ENCODE data around the gene SKA3.
"Not testable (repeated sequence)": the region's sequence is repeated elsewhere in the genome, so short reads cannot be mapped to it uniquely, and the experiment has no call there.

SKA3 gene

DNA sequence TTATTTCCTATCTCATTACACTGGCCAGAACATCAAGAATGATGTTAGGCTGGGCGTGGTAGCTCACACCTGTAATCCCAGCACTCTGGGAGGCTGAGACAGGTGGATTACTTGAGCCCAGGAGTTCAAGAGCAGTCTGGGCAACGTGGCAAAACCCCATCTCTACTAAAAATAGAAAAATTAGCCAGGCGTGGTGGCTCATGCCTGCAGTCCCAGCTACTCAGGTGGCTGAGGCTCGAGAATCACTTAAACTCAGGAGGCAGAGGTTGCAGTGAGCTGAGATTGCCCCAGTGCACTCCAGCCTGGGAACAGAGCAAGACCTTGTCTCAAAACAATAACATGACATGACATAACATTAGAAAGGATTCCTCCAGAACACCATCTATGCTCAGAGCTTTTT, 10.7 kb downstream of the SKA3 start:
- not testable (repeated sequence) for DNase-seq

DNA sequence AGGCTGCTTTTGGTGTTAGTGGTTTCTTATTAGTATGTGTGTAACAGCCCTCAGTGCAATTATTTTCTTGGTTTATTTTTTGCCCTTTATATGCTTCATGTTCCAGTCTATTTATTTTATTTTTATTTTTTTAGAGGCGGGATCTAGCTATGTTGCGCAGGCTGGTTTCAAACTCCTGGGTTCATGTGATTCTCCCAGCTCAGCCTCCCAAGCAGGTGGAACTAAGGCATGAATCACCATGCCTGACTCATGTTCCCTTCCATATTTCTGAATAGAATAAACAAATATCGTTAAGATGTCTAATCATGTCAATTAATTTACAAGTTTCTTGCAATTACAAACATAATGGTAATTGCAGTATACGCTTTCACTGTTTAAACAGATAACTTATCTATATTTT, 11.7 kb downstream of the SKA3 start:
- DNase-seq: no peak

DNA sequence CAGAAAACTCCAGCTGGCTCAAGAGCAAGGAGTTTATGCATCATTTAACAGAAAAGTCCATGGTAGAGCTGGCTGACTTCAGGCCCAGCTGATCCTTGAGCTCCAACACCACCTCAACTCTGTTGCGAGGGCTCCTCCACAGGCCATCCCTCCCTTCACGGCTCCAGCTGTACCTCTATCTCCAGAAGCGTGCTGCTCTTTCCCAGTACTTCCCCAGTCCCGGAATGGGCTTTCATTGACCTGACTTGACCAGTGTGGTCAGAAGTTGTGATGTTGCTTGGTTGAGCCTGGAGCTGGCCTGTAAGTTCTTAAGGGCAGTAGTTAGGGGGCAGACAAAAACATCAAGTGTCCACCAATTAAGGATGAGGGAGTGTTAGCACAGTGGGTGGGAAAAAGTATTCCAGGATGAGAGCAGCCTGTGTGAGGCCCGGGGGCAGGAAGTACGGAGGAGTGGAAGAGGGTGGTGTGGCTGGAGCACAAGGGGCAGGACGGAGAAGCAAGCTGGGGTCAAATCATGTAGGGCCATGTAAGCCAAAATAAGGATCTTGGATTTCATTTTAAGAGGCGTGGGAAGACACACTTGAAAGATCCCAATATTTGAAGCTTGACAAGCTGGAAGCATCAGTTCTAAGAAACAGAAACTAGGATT, 24.0 kb downstream of the SKA3 start:
- no peak for DNase-seq

DNA sequence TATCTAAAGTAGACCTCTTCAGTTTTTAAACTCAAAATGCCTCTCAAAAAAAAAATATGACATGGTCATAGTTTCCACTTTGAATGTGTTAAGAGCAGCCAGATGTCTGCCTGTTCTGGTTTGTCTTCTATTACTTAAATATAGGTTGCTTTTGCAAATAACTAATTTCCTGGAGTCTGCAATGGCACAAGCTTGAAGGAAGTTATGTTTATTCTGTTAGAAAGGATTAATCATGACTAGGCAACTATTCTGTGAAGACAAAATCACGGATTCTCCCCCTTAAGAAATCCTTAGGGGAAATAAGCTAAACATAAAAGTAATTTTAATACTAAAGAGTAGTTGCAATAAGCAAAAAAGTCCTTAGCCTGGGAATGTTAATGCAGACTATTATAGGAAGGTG, 26.3 kb downstream of the SKA3 start:
- no peak for DNase-seq

DNA sequence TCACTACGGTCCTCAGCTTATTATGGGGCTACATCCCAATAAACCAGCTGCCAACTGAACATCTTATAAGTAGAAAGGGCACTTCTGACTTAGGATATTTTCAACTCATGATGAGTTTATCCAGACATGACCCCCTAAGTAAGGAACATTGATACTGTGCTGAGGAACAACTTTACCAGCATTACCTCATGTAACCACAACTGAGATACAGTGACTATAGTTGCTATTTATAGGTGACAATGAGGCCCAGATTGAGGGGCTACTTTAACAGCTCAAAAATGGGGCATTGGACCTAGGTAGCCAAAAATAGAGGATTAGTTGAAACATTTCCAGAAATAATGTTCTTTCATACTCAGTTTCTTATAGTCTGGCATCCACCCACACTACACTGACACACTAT, 26.8 kb downstream of the SKA3 start:
- DNase-seq: no peak

DNA sequence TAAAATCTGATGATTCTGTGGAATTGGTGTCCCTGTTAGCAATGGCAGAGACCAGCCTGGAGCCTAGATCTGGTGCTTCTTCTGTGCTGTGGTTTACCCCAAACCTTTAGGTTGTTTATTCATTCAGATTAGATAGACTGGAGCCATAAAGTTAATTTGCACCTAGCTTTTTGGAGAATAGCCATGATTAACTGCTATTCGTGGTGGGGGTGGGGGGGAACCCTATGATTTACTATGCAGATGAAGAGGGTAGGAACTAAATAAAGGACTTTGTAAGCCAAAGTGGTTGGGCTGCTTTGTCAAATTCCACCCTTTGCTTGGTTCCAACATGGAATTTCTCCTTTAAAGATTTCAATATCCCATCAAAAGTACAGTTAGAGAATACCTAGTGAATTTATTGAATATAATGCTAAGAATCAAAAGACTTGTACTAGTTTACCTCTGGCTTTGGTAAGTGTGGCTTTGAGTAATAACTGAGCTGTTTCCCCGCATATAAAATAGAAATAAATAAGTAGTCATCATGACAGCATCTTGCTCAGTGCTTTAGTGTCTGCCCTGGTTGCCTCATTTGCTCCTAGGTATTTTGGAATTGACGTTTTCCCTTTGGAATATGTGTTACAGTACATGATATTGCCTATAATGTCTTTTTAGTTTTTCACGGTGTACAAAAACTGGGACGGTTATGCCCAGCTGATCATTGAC, 27.6 kb downstream of the SKA3 start:
- no peak for DNase-seq

DNA sequence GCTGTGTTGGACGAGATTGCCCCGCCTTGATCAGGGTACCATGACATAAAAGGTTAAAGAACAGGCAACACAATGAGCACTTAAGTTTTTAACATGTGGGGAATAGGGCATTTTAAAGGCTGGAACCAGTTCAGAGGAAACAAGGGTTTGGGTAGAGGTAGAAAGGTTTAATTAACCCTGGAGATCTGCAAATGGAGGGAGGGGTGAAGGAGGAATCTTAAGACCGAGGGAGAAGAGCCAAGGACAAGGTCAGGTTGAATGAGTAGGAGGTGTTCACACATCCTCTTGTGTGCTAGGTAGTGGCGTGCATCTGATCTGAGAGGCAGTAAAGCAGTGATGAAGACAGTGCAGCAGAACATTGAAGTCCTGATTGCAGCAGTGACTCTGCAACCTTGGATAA, 28.5 kb downstream of the SKA3 start:
- DNase-seq: no peak

DNA sequence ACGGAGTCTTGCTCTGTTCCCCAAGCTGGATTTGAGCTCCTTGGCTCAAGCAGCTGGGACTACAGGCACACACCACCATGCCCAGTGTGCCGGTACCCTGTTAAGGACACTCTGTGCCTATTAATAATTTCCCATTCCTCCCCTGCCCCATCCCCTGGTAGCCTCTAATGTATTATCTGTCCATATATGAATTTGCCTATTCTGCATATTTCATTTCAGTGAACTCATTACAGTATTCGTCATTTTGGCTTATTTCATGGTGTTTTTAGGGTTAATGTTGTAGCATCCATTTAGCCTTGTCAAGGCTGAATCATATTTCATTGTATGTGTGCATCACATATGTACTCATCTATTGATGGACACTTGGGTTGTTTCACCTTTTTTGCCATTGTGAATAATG, 33.6 kb downstream of the SKA3 start:
- DNase-seq: no peak

DNA sequence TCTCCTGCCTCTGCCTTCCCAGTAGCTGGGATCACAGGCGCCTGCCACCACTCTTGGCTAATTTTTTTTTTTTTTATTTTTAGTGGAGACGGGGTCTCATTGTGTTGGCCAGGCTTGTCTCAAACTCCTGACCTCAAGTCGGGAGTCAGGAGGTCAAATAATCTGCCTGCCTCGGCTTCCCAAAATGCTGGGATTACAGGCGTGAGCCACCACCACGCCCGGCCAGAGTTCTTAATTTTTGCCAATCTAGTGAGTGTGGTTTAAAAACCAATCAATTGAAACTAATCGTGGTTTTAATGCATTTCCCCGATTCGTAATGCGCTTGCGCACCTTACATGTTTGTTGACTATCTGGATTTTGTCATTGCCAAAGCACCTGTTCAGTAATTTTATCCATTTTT, 37.0 kb downstream of the SKA3 start:
- DNase-seq: peak; percentile 28

DNA sequence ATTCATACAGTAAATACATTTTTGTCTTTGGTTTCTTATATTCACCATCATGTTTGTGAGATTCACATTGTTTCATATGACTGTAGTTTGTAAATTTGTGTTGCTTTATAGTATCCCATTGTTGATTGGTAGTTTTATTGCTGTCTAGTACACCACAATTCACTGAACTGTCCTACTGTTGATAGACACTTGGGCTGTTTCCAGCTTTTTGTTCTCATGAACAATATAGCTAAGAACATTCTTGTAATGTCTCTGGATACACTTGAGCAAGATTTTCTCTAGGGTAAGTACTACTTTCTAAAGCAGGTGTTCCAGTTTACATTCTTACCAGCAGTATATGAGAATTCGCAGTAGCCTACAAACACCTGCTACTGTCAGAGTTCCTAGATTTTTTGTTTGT, 37.8 kb downstream of the SKA3 start:
- DNase-seq: no peak

DNA sequence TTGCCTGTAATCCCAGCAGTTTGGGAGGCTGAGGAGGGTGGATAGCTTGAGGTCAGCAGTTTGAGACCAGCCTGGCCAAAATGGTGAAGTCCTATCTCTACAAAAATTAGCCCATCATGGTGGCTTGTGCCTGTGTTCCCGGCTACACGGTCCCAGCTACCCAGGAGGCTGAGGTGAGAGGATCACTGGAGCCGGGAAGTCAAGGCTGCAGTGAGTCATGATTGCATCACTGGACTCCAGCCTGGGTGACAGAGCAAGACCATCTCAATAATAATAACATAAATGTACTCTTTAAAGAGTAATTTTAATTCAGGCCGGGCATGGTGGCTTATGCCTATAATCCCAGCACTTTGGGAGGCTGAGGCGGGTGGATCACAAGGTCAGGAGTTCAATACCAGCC, 38.7 kb downstream of the SKA3 start:
- DNase-seq: no peak

DNA sequence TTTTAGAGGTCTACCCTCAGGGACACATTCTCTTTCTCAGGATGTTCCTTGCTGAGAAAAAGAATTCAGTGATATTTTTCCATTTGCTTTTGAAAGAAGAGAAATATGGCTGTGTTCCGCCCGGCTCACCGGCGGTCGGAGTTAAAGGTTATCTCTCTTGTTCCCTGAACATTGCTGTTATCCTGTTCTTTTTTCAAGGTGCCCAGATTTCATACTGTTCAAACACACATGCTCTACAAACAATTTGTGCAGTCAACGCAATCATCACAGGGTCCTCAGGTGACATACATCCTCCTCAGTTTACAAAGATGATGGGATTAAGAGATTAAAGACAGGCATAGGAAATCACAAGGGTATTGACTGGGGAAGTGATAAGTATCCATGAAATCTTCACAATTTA, 40.5 kb downstream of the SKA3 start:
- not testable (repeated sequence) for DNase-seq

DNA sequence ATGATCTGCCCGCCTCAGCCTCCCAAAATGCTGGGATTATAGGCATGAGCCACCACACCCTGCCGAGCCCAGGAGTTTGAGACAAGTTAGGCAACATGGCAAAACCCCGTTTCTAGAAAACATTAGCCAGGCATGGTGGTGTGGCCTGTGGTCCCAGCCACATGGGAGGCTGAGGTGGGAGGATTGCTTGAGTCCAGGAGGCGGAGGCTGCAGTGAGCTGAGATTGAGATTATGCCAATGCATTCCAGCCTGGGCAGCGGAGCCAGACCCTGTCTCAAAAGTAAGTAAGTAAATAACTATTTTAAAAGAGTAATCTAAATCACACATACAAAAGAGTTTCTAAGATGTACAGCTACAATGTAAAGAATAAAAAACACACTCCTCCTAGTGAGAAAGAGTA, 41.9 kb downstream of the SKA3 start:
- DNase-seq: no peak

DNA sequence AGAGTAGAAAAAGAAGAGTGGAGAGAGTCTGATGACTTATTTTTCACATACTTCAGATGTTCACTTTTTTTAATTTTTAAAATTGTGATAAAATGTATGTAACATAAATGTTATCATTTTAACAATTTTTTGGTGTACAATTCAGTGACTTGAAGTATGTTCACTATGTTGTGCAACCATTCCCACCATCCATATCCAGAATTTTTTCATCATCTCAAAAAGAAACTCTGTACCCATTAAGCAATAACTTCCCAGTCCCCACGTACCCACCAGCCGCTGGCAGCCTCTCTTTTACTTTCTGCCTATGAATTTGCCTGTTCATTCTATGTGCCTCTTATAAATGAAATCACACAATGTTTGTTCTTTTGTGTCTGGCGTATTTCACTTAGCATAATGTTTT, 43.3 kb downstream of the SKA3 start:
- DNase-seq: no peak

DNA sequence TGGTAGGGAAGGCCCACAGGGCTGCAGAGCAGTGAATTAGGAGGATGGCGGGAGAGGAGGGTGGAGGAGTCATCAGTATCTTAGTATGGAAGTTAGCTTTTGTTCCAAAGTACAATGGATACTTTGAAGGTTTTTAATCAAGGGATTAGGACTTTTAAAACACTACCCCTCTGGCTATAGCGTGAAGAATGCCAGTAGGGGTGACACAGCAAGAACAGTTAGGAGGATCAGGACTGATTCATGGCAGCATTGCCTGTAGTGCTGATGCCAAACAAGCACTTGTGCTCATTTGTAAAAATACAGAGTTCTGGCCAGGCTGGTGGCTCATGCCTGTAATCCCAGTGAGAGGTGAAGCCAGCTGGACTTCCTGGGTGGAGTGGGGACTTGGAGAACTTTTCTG, 46.2 kb downstream of the SKA3 start:
- DNase-seq: no peak

DNA sequence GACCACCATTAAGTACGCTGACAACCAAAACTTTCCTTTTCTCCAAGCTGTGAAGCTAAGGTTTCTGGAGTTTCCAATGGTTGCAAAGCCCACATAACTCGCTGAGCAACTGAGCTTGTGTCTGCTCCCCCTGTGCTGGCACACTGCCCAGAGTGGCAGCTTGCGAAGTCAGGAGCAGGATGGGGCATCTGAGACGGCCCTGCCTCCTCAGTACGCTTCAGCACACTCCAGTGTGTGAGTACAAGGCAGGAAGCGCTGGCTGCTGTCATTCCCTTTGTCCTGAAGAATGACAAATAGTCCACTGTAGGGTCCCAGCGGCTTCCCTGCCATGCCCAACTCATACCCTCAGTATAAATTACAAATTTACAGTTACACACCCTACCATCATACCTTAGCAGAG, 51.5 kb downstream of the SKA3 start:
- peak; percentile 51 for DNase-seq

DNA sequence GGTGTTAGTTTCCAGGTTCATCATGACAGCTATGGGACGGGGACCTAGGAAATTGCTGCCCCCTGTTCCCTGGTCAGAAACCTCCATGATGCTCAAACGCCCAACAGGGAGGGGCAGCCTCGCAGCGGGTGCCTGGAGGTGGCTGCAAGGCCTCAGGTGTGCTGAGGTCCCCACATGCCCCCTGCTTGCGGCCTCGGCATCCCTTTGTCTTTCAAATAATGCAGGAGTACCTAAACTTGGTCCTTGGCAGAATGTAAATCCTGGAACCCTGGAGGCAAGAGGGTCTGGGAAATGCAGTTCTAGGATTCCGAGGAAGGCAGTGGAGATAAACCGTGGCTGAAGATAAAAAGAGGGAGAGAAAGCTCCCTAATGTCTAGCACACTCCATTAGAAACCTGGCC, 52.4 kb downstream of the SKA3 start:
- DNase-seq: no peak

DNA sequence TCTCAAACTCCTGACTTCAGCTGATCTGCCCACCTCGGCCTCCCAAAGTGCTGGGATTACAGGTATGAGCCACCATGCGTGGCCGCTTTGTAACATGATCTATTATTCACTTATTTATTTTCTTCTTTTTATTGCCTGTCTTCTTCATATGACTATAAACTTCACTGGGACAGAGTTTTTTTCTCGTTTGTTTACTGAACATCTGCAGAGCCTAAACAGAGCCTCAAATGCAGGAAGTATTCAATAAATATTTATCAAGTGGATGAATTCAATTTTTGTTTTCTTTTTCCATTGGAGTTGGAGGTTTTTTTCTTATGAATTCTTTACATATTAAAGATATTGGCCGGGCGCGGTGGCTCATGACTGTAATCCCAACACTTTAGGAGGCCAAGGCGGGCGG, 54.7 kb downstream of the SKA3 start:
- DNase-seq: no peak

DNA sequence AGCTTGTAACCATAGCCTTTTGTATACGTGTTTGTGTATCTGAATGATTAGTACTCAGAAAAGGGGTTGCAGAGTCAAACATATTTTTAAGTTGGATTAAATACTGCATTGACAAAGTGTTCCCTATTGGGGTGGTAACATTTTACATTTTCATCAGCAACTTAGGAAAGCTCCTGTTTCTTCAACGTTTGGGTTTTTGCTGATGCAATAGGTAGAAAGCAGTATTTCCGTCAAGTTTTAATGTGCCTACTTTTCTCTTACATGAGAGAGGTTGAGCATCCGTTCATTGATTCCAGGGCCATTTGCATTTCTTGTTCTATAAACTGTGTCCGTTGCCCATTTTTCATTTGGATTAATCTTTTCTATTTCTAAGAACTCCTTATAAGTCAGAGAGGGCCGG, 56.2 kb downstream of the SKA3 start:
- DNase-seq: no peak

DNA sequence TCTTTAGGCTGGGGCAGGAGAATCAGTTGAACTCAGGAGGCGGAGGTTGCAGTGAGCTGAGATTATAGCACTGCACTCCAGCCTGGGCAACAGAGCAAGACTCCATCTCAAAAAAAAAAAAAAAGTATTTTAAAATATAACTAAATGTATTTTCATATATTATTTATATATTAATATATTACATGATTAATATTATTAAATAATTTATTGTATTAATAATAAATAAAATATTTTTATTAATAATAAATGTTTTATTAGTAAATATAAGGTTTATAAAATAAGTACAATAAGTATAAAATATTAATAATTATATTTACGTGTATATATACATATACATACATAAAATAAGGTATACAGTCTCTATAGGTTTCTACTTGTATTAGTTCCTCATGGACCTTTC, 56.8 kb downstream of the SKA3 start:
- DNase-seq: no peak

DNA sequence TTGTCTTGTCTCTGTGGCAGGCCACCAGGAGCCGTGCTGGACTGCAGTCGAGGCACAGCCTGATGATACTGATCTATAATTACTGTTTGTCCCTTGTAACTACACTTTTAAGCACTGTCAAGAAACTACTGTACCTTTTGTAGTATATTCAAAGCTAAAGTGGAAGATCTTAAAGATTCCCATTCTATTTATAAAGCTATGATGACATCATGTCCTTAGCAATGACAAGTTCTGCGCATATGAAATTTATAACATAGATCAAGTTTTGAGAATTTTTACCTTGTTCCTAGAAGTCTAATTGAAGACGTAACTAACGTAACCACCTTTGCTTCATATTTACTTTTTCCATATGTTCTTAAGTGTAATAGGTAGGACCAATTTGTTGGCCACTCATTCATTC, 58.2 kb downstream of the SKA3 start:
- no peak for DNase-seq

DNA sequence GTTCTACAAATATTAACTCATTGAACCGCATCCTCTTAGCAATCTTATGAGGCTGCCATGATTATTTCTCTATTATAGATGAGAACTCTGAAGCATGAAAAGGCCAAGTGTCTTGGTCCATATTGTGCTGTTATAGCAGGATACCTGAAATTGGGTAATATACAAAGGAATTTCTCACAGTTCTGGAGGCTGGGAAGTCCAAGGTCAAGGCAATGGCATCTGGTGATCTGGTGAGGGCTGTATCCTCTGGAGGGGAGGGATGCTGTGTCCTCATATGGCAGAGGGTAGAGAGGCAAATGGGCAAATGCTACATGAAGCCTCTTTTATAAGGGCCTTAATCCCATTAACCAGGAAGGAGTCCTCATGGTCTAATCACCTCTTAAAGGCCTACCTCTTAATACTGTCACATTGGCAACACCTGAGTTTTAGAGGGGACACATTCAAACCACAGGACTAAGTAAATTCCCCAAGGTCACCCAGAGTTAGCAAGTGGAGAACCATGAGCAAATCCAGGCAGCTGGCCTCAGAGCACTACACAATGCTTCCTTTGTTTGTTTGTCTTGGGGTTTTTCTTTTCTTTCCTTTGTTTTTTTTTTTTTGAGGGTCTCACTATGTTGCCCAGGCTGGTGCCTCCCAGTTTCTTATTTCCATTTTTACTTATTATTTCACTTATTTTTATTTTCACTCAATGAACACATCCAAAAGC, 59.1 kb downstream of the SKA3 start:
- DNase-seq: no peak

DNA sequence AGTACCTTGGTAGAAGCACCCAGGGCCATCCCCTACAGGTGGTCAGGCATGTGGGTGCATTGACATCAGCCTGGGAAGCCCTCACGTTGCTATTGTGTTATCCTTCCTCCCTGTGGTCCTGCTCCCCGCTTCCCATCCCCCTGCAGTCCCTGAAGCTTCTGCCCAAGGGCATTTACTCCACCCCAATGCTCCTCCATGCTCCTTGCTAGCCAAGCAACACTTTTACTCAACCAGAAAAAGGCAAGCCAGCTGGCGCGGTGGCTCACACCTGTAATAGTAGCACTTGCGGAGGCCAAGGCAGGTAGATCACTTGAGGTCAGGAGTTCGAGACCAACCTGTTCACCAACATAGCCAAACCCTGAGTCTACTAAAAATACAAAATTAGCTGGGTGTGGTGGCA, 60.2 kb downstream of the SKA3 start:
- no peak for DNase-seq

DNA sequence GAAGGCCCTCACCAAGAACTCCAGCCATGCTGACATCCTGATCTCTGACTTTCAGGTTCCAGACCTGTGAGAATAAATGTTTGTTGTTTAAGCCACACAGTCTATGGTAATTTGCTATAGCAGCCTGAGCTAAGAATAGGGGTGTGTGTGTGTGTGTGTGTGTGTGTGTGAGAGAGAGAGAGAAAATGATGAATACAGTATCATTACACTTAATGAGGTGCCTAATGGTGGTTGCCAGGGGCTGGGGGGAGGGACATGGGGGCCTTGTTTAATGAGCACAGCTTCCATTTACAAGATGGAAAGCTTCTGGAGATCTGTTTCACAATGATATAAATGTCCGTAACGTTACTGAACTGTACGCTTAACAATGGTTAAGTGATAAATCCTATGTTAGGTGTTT, 61.1 kb downstream of the SKA3 start:
- DNase-seq: no peak

DNA sequence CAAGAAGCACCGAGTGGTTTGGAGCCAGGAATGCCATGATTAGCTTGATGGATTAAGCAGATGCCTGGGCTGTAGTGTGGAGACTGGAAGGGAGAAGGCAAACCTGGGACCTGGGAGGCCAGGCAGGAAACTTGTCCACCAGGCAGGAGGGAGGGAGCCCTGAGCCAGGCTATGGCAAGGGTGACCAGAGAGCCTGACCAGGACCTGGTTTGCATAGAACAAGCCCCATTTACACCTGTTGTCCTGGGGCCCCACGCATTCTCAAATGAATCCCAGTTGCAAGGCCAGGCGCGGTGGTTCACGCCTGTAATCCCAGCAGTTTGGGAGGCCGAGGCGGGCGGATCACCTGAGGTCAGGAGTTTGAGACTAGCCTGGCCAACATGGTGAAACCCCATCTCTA, 64.8 kb downstream of the SKA3 start:
- no peak for DNase-seq
